Mammary epithelial cell (primary cell): Measurements from ENCODE around the gene SEC61A2.

Experiments used
- CTCF ChIP-seq, 2 donors: IDR thresholded peaks in 1 of 2; conservative IDR thresholded peaks in 1 of 2; 2 replicates each; pipeline ENCODE4 v1.5.1; 2011 to 2012; ENCODE audit warnings: inconsistent platforms in 2 of 2, low read length in 2 of 2, mild to moderate bottlenecking in 2 of 2, control low read depth in 1 of 2, low read depth in 1 of 2; ENCODE audit not compliant: insufficient read depth in 1 of 2; ENCODE audit errors: extremely low read depth in 1 of 2
- EZH2 ChIP-seq: IDR thresholded peaks from 2 replicates; pipeline ENCODE4 v1.6.1; 2012; ENCODE audit warnings: low read length, inconsistent platforms, borderline replicate concordance

- TF ChIP-seq CTCF (conservative IDR thresholded peaks at IDR 0.05 in 1 of 2, IDR thresholded peaks at IDR 0.05 in 1 of 2; ENCODE audit: extremely low read depth in 1 of 2, insufficient read depth in 1 of 2, low read depth in 1 of 2, low read length in 2 of 2) (no peak), EZH2 (no peak)
These were observed 25.0 kb downstream of the SEC61A2 start for GRCh38 chr10:12154516-12154915.
